HepG2 (cell line): ENCODE results near the gene CAMK4. TPM values are rescaled to one million over a fixed set of nuclear protein-coding genes. Genes with fewer than 3 reads are reported as not detected.

Experiments
- ATAC-seq: fragments of 200-7000 bp; cut with Tn5 transposase; 3 replicates; pipeline ENCODE4 v1.9.1; 2020; ENCODE audit warnings: mild to moderate bottlenecking, moderate library complexity
- BruUV-seq: library from RNA; stranded (reverse); fragments of 400-500 nt; replicated peaks from 2 replicates; lab custom pipeline; 2021; lab: Mats Ljungman, UMichigan
- CTCF ChIA-PET: fragments of 300-600 bp; formaldehyde crosslinking; extraction: SDS; loops from one replicate; lab custom pipeline; 2021; ENCODE audit warnings: low total read pairs, inconsistent platforms, low intra/inter-chr PET ratio; lab: Yijun Ruan, JAX
- POLR2A ChIA-PET: fragments of 350-600 bp; sonication (Branson Sonifier 250); formaldehyde crosslinking; loops from one replicate; lab custom pipeline; 2020; ENCODE audit warnings: antibody characterized with exemption, inconsistent platforms; lab: Yijun Ruan, JAX
- DNase-seq: peaks from one replicate; pipeline ENCODE4 v3.0.0-alpha.2; 2015; ENCODE audit warnings: low spot score
- FAIRE-seq: peaks from 3 replicates; lab custom pipeline; 2011; peaks lifted over from hg19 to GRCh38; lab: Jason Lieb, UNC
- H2AFZ ChIP-seq: one replicate; pipeline ENCODE4 v1.6.1; 2011; ENCODE audit warnings: low read length, inconsistent platforms
- H3K27ac ChIP-seq: fragments of 300-600 bp; 3 replicates; pipeline ENCODE4 v1.8.0; 2011; ENCODE audit warnings: mixed run types, mild to moderate bottlenecking, mixed read lengths, low read length, inconsistent platforms; ENCODE audit not compliant: insufficient read depth; ENCODE audit errors: extremely low read length
- H3K27me3 ChIP-seq, 2 experiments: fragments of 200-600 bp in 1 of 2; 2 replicates in 1 of 2; 3 replicates in 1 of 2; pipeline versions ENCODE4 v1.6.0 to v1.8.0; 2011; ENCODE audit warnings: low read length in 2 of 2, mild to moderate bottlenecking in 2 of 2, moderate library complexity in 2 of 2, inconsistent platforms in 1 of 2; ENCODE audit not compliant: insufficient read depth in 2 of 2, control insufficient read depth in 1 of 2
- H3K36me3 ChIP-seq, 2 experiments: fragments of 200-600 bp in 1 of 2; replicated peaks in 1 of 2; 2 replicates in 1 of 2; 3 replicates in 1 of 2; pipeline versions ENCODE4 v1.5.1 to v1.8.0; 2011; ENCODE audit warnings: low read length in 2 of 2, inconsistent platforms in 1 of 2; ENCODE audit not compliant: insufficient read depth in 2 of 2, control insufficient read depth in 1 of 2
- H3K4me1 ChIP-seq: 2 replicates; pipeline ENCODE4 v1.5.1; 2012; ENCODE audit warnings: low read length, inconsistent platforms; ENCODE audit not compliant: insufficient read depth
- H3K4me2 ChIP-seq: 2 replicates; pipeline ENCODE4 v1.6.0; 2011; ENCODE audit warnings: low read depth, low read length, inconsistent platforms
- H3K4me3 ChIP-seq, 3 experiments: fragments of 200-600 bp in 1 of 3; sonication (generic), shearing (Covaris generic) in 1 of 3; replicated peaks in 1 of 3; 2 replicates each; pipeline ENCODE4 v1.5.1; 2011 to 2016; ENCODE audit warnings: low read length in 3 of 3, inconsistent platforms in 2 of 3, low read depth in 2 of 3, mild to moderate bottlenecking in 2 of 3, control low read depth in 1 of 3, mixed read lengths in 1 of 3; ENCODE audit not compliant: insufficient read depth in 1 of 3
- H3K79me2 ChIP-seq: one replicate; pipeline ENCODE4 v1.6.1; 2011; ENCODE audit warnings: low read length, inconsistent platforms; ENCODE audit not compliant: insufficient read depth
- H3K9ac ChIP-seq: 2 replicates; pipeline ENCODE4 v1.6.0; 2011; ENCODE audit warnings: mild to moderate bottlenecking, low read depth, low read length, inconsistent platforms; ENCODE audit not compliant: insufficient read depth
- H3K9me3 ChIP-seq: 2 replicates; pipeline ENCODE4 v1.5.1; 2012; ENCODE audit warnings: mild to moderate bottlenecking, low read length
- H4K20me1 ChIP-seq: 2 replicates; pipeline ENCODE4 v1.6.0; 2011; ENCODE audit warnings: inconsistent platforms, mild to moderate bottlenecking, low read length, moderate library complexity; ENCODE audit not compliant: insufficient read depth
- AGO1 ChIP-seq: fragments of 200-400 bp; formaldehyde crosslinking; IDR thresholded peaks from 2 replicates; pipeline ENCODE4 v1.6.1; 2017; ENCODE audit warnings: mild to moderate bottlenecking, low read depth, low read length, moderate library complexity; ENCODE audit not compliant: poor library complexity, severe bottlenecking
- CREB1 ChIP-seq, 2 experiments: fragments of 450-650 bp in 1 of 2; IDR thresholded peaks; 2 replicates each; pipeline ENCODE4 v1.6.1; 2016 to 2017; ENCODE audit warnings: control low read depth in 1 of 2, mild to moderate bottlenecking in 1 of 2, missing compliant biosample characterization in 1 of 2, missing genetic modification characterization in 1 of 2
- FOSL1 ChIP-seq: sonication (generic); formaldehyde crosslinking; IDR thresholded peaks from 2 replicates; pipeline ENCODE4 v1.9.0; 2021; ENCODE audit warnings: missing genetic modification reagents, borderline replicate concordance
- GABPA ChIP-seq, 2 experiments: IDR thresholded peaks; 2 replicates each; pipeline ENCODE4 v1.6.1; 2011 to 2016; ENCODE audit warnings: low read depth in 2 of 2, low read length in 1 of 2, missing biosample characterization in 1 of 2, missing genetic modification characterization in 1 of 2
- HNF4A ChIP-seq: sonication (generic); formaldehyde crosslinking; IDR thresholded peaks from 2 replicates; pipeline ENCODE4 v1.4.0; 2020; ENCODE audit warnings: missing genetic modification reagents
- HNRNPLL ChIP-seq: fragments of 200-400 bp; formaldehyde crosslinking; IDR thresholded peaks from 2 replicates; pipeline ENCODE4 v1.6.1; 2017; ENCODE audit warnings: mild to moderate bottlenecking, low read depth, low read length; ENCODE audit not compliant: poor library complexity, severe bottlenecking
- ISX ChIP-seq: sonication (generic); formaldehyde crosslinking; conservative IDR thresholded peaks from 2 replicates; pipeline ENCODE4 v1.5.0; 2020; ENCODE audit warnings: missing genetic modification reagents
- JARID2 ChIP-seq: sonication (generic); formaldehyde crosslinking; IDR thresholded peaks from 2 replicates; pipeline ENCODE4 v1.8.1; 2023; ENCODE audit warnings: missing genetic modification reagents, inconsistent platforms; ENCODE audit not compliant: insufficient replicate concordance
- JUND ChIP-seq: sonication (generic); formaldehyde crosslinking; IDR thresholded peaks from 2 replicates; pipeline ENCODE4 v1.8.0; 2022; ENCODE audit warnings: mild to moderate bottlenecking, missing genetic modification reagents
- KDM4B ChIP-seq: sonication (generic); formaldehyde crosslinking; IDR thresholded peaks from 2 replicates; pipeline ENCODE4 v1.4.0; 2020; ENCODE audit warnings: missing genetic modification reagents
- MAFG ChIP-seq: sonication (generic); formaldehyde crosslinking; IDR thresholded peaks from 2 replicates; pipeline ENCODE4 v1.5.1; 2020; ENCODE audit warnings: mild to moderate bottlenecking, missing genetic modification reagents
- SMC3 ChIP-seq: IDR thresholded peaks from 2 replicates; pipeline ENCODE4 v1.6.1; 2011; ENCODE audit warnings: low read length, improper control_type of control experiment
- SYNCRIP ChIP-seq: fragments of 200-400 bp; formaldehyde crosslinking; IDR thresholded peaks from 2 replicates; pipeline ENCODE4 v1.6.1; 2018; ENCODE audit warnings: mild to moderate bottlenecking, low read depth, low read length; ENCODE audit not compliant: insufficient read depth
- TOPORS ChIP-seq: sonication (generic); formaldehyde crosslinking; IDR thresholded peaks from 2 replicates; pipeline ENCODE4 v1.8.0; 2023; ENCODE audit warnings: mild to moderate bottlenecking, missing genetic modification reagents
- ZNF274 ChIP-seq: sonication (generic); formaldehyde crosslinking; IDR thresholded peaks from 2 replicates; pipeline ENCODE4 v1.5.1; 2020; ENCODE audit warnings: mild to moderate bottlenecking, missing genetic modification reagents
- ZNF501 ChIP-seq: sonication (generic); formaldehyde crosslinking; IDR thresholded peaks from 2 replicates; pipeline ENCODE4 v1.5.1; 2020; ENCODE audit warnings: mild to moderate bottlenecking, moderate library complexity, missing genetic modification reagents
- ZNF749 ChIP-seq: sonication (generic); formaldehyde crosslinking; IDR thresholded peaks from 2 replicates; pipeline ENCODE4 v1.8.0; 2022; ENCODE audit warnings: mild to moderate bottlenecking, missing genetic modification reagents, moderate library complexity, borderline replicate concordance
- WGBS: methylation state at CpG from one replicate; pipeline ENCODE4 v1.1.6; 2017; ENCODE audit warnings: low lambda C conversion rate; 5-methylcytosine and 5-hydroxymethylcytosine counted together
- in situ Hi-C: cut with HindIII; loops from 2 replicates; pipeline ENCODE4 v1.10.0; 2017; ENCODE audit warnings: low pct_unique_long_range_greater_than_20kb; ENCODE audit not compliant: extremely low pct_ligation_motif_present
- intact Hi-C: fragments of 100-400 bp; cut with micrococcal nuclease; formaldehyde crosslinking; loops from one replicate; pipeline ENCODE4 v1.10.0; 2022; ENCODE audit not compliant: unreplicated experiment
- polyA plus RNA-seq, 8 experiments: library from polyadenylated mRNA; depleted of rRNA in 3 of 8; stranded (reverse) in 7 of 8; unstranded in 1 of 8; fragments of >200 nt; fragmentation: Illumina TruSeq in 4 of 8; extraction: Trizol in 4 of 8; gene quantifications; 2 replicates each; pipeline versions ENCODE4 v1.2.1 to v1.2.3, GENCODE V29; 2011 to 2016; ENCODE audit warnings: low read depth in 4 of 8, missing spikeins in 1 of 8, mixed read lengths in 1 of 8; ENCODE audit not compliant: insufficient read depth in 1 of 8
- total RNA-seq, 5 experiments: library from RNA; depleted of rRNA; stranded (reverse); fragments of >200 nt; fragmentation: Illumina TruSeq; extraction: Trizol; gene quantifications; 2 replicates each; pipeline ENCODE4 v1.2.3, GENCODE V29; 2016; ENCODE audit warnings: low read depth in 1 of 5
- TF ChIP-seq, protein P1 (sequence below): sonication (generic); formaldehyde crosslinking; IDR thresholded peaks from 2 replicates; pipeline ENCODE4 v1.4.0; 2020; ENCODE audit warnings: mild to moderate bottlenecking, missing genetic modification reagents, borderline replicate concordance
- TF ChIP-seq, protein P2 (sequence below): IDR thresholded peaks from 2 replicates; pipeline ENCODE4 v1.6.1; 2016
- TF ChIP-seq, protein P3 (sequence below): sonication (generic); formaldehyde crosslinking; IDR thresholded peaks from 2 replicates; pipeline ENCODE4 v1.5.0; 2020; ENCODE audit warnings: mild to moderate bottlenecking, missing genetic modification reagents

Gene CAMK4
- total and polyA plus RNA-seq, 2 of the 13 experiments (the other 11 are each of a cell fraction or from before 2014, with no cell fraction given): not detected

DNA sequence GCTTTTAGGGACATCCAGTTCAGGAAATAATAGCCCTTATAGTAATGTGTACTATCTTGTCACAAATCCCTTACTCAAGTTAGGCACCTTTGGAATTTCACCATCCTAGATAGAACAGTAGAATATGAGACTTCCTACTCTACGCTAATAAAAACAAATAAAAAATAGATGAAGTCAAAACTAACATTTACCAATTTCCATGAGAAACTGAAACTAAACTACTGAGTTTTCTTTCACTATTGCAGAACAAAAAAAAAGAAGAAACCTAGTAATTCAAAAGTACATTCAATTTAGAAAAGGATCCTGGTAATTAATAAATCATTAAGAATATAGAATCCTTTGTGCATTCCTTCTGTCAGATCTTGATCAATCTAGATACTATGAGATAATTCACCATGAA, 274.2 kb downstream of the CAMK4 start:
- H2AFZ ChIP-seq: no peak overlapping the region
- BruUV-seq: no TSS peak
- no peaks in the 10 kb centered on the region for H4K20me1 ChIP-seq
- ChIA-PET POLR2A (no interaction called here), CTCF (no interaction called here)
- no peak overlapping the region for H3K27ac ChIP-seq
- no peak for DNase-seq
- peaks cover 0 to 36% of the 10 kb centered on the region in 2 experiments for H3K36me3 ChIP-seq
- no peak overlapping the region for H3K9ac ChIP-seq
- FAIRE-seq: no peak
- TF ChIP-seq, protein P1, sequence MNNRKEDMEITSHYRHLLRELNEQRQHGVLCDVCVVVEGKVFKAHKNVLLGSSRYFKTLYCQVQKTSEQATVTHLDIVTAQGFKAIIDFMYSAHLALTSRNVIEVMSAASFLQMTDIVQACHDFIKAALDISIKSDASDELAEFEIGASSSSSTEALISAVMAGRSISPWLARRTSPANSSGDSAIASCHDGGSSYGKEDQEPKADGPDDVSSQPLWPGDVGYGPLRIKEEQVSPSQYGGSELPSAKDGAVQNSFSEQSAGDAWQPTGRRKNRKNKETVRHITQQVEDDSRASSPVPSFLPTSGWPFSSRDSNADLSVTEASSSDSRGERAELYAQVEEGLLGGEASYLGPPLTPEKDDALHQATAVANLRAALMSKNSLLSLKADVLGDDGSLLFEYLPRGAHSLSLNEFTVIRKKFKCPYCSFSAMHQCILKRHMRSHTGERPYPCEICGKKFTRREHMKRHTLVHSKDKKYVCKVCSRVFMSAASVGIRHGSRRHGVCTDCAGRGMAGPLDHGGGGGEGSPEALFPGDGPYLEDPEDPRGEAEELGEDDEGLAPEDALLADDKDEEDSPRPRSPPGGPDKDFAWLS: no peak
- no peak for TF ChIP-seq FOSL1 (CRISPR knock-in tag)
- TF ChIP-seq ZNF274 (CRISPR knock-in tag): no peak
- no peak for TF ChIP-seq JUND (CRISPR knock-in tag)
- TF ChIP-seq SYNCRIP: no peak
- TF ChIP-seq TOPORS (CRISPR knock-in tag): no peak
- TF ChIP-seq CREB1 (IDR thresholded peaks at IDR 0.05): no peak
- no peak for TF ChIP-seq CREB1 (CRISPR knock-in tag; IDR thresholded peaks at IDR 0.05)
- TF ChIP-seq SMC3: no peak
- TF ChIP-seq, protein P2, sequence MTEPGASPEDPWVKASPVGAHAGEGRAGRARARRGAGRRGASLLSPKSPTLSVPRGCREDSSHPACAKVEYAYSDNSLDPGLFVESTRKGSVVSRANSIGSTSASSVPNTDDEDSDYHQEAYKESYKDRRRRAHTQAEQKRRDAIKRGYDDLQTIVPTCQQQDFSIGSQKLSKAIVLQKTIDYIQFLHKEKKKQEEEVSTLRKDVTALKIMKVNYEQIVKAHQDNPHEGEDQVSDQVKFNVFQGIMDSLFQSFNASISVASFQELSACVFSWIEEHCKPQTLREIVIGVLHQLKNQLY (CRISPR knock-in tag): no peak
- no peak for TF ChIP-seq ZNF501 (CRISPR knock-in tag)
- TF ChIP-seq KDM4B (CRISPR knock-in tag): no peak
- no peak for TF ChIP-seq ZNF749
- no peak for TF ChIP-seq HNF4A (CRISPR knock-in tag)
- TF ChIP-seq HNRNPLL: no peak
- TF ChIP-seq ISX (CRISPR knock-in tag): no peak
- TF ChIP-seq, protein P3, sequence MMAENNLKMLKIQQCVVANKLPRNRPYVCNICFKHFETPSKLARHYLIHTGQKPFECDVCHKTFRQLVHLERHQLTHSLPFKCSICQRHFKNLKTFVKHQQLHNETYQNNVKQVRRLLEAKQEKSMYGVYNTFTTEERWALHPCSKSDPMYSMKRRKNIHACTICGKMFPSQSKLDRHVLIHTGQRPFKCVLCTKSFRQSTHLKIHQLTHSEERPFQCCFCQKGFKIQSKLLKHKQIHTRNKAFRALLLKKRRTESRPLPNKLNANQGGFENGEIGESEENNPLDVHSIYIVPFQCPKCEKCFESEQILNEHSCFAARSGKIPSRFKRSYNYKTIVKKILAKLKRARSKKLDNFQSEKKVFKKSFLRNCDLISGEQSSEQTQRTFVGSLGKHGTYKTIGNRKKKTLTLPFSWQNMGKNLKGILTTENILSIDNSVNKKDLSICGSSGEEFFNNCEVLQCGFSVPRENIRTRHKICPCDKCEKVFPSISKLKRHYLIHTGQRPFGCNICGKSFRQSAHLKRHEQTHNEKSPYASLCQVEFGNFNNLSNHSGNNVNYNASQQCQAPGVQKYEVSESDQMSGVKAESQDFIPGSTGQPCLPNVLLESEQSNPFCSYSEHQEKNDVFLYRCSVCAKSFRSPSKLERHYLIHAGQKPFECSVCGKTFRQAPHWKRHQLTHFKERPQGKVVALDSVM (CRISPR knock-in tag): no peak
- TF ChIP-seq MAFG (CRISPR knock-in tag): no peak
- no peak for TF ChIP-seq AGO1
- TF ChIP-seq JARID2 (CRISPR knock-in tag): no peak
- TF ChIP-seq GABPA (IDR thresholded peaks at IDR 0.05; ENCODE audit: low read depth, low read length): no peak
- TF ChIP-seq GABPA (CRISPR knock-in tag; IDR thresholded peaks at IDR 0.05; ENCODE audit: low read depth): no peak
- no peak overlapping the region for H3K4me2 ChIP-seq
- ATAC-seq: no peak
- intact Hi-C loops (no loop called here), in situ Hi-C loops (loop anchor here (25.0 kb wide), 1 partner anchor 336 kb away; no protein-coding TSS in a partner anchor)
- no peaks in the 10 kb centered on the region for H3K9me3 ChIP-seq
- no peak overlapping the region for H3K4me3 ChIP-seq
- peaks cover 9% of the 10 kb centered on the region; the same call in 1 of the 2 replicates for H3K4me1 ChIP-seq
- no peaks in the 10 kb centered on the region for H3K27me3 ChIP-seq
- WGBS: 95% methylated on average over 1 of the region's 1 CpG
- H3K79me2 ChIP-seq: peaks cover 7% of the 10 kb centered on the region
